DND-41 (cell line): ENCODE data around the gene IFIT5.
A peak's percentile ranks its signal among the peaks of the same experiment; 100 is the strongest.

ENCODE experiments used
- ATAC-seq: fragments of 200-7000 bp; cut with Tn5 transposase; 3 replicates; pipeline ENCODE4 v1.9.1; 2021; ENCODE audit warnings: low read depth; ENCODE audit not compliant: insufficient read depth
- DNase-seq: peaks from one replicate; pipeline ENCODE4 v3.0.0-alpha.2; 2020
- H2AFZ ChIP-seq: 2 replicates; pipeline ENCODE4 v1.6.0; 2012; ENCODE audit warnings: low read depth, low read length
- H3K27ac ChIP-seq: 2 replicates; pipeline ENCODE4 v1.5.1; 2012; ENCODE audit warnings: low read length, inconsistent platforms
- H3K27me3 ChIP-seq: fragments of 200-600 bp; sonication (generic); 2 replicates; pipeline ENCODE4 v1.6.0; 2012; ENCODE audit warnings: low read length, mild to moderate bottlenecking, inconsistent platforms; ENCODE audit not compliant: insufficient read depth, poor library complexity
- H3K36me3 ChIP-seq: 2 replicates; pipeline ENCODE4 v1.5.1; 2012; ENCODE audit warnings: low read length, inconsistent platforms; ENCODE audit not compliant: insufficient read depth
- H3K4me1 ChIP-seq: 2 replicates; pipeline ENCODE4 v1.5.1; 2012; ENCODE audit warnings: mild to moderate bottlenecking, low read length; ENCODE audit not compliant: insufficient read depth
- H3K4me2 ChIP-seq: 2 replicates; pipeline ENCODE4 v1.6.0; 2012; ENCODE audit warnings: mild to moderate bottlenecking, moderate library complexity, low read length, inconsistent platforms; ENCODE audit not compliant: insufficient read depth
- H3K4me3 ChIP-seq, 2 experiments: fragments of 200-600 bp in 1 of 2; shearing (Covaris generic) in 1 of 2; 2 replicates each; pipeline ENCODE4 v1.5.1; 2012 to 2016; ENCODE audit warnings: inconsistent platforms in 2 of 2, low read length in 2 of 2, mild to moderate bottlenecking in 2 of 2, low read depth in 1 of 2, moderate library complexity in 1 of 2
- H3K79me2 ChIP-seq: 2 replicates; pipeline ENCODE4 v1.6.0; 2012; ENCODE audit warnings: low read length, inconsistent platforms; ENCODE audit not compliant: insufficient read depth
- H3K9ac ChIP-seq: 2 replicates; pipeline ENCODE4 v1.6.0; 2012; ENCODE audit warnings: low read depth, mild to moderate bottlenecking, inconsistent platforms, low read length, moderate library complexity
- H3K9me3 ChIP-seq: 2 replicates; pipeline ENCODE4 v1.5.1; 2012; ENCODE audit warnings: low read length, moderate library complexity, mild to moderate bottlenecking, inconsistent platforms; ENCODE audit not compliant: insufficient read depth, severe bottlenecking
- H4K20me1 ChIP-seq: 2 replicates; pipeline ENCODE4 v1.6.0; 2012; ENCODE audit warnings: low read length; ENCODE audit not compliant: insufficient read depth
- CTCF ChIP-seq: IDR thresholded peaks from 2 replicates; pipeline ENCODE4 v1.5.1; 2012; ENCODE audit warnings: borderline replicate concordance, low read length, moderate library complexity, mild to moderate bottlenecking; ENCODE audit not compliant: poor library complexity, severe bottlenecking; ENCODE audit errors: extremely low read depth
- EZH2 ChIP-seq: IDR thresholded peaks from 3 replicates; pipeline ENCODE4 v1.6.1; 2012; ENCODE audit warnings: borderline replicate concordance, low read depth, mild to moderate bottlenecking, moderate library complexity, low read length, inconsistent platforms; ENCODE audit not compliant: severe bottlenecking

Gene IFIT5

DNA sequence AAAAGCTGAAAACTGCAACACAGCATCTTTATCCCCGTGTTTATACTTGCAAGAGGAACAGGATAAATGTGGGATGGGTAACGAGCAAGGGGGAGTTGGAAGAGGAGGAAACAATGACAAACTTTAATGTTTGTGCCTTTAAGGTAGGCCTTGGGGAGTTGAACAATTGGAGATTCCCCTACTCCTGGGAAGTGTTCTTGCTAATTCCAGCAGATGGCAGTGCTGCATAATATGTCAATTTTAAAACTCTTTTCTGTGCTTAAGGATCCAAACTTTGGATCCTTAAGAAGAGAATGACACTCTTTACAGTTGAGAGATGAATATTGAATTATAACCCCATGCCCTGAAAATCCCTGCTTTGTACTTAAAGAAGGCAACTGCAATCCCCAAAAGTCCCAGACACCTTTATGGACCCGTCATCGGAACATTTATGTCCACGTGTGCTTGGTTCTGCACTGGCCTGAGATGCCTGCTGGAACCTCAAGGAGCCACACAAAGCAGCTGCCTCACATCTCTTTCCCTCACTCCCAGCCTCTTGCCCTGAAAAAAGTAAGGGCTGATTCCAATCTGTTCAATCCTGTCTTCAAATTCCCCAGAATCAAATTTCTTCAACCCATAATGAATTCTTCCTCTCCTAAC lies 12.0 kb downstream of the IFIT5 start:
- H3K27me3 ChIP-seq, result no peaks in the 10 kb centered on the region
- H3K36me3 ChIP-seq, result 0 out of 2 replicates have a peak, but pooled peaks cover 5% of the 10 kb centered on the region
- H3K9me3 ChIP-seq, result no peaks in the 10 kb centered on the region
- no peak overlapping the region for H3K27ac ChIP-seq
- H3K9ac ChIP-seq, result no peak overlapping the region
- peak; percentile 88; the same call in 2 of the 3 replicates for ATAC-seq
- H3K4me1 ChIP-seq, result no peaks in the 10 kb centered on the region
- no peak overlapping the region for H2AFZ ChIP-seq
- DNase-seq, result peak; percentile 20
- TF ChIP-seq CTCF (peak; percentile 89), EZH2 (no peak)
- H3K79me2 ChIP-seq, result no peaks in the 10 kb centered on the region
- H4K20me1 ChIP-seq, result no peaks in the 10 kb centered on the region
- H3K4me3 ChIP-seq, result no peak overlapping the region
- H3K4me2 ChIP-seq, result no peak overlapping the region

- no peaks in the 10 kb centered on the region for H3K9me3 ChIP-seq
- H3K27ac ChIP-seq, result no peak overlapping the region
- H3K4me3 ChIP-seq, result no peak overlapping the region
- H3K4me1 ChIP-seq, result no peaks in the 10 kb centered on the region
- H3K36me3 ChIP-seq, result no peaks in the 10 kb centered on the region
- ATAC-seq (no peak), DNase-seq (no peak)
- no peak overlapping the region for H3K4me2 ChIP-seq
- no peak for TF ChIP-seq CTCF
- no peak for TF ChIP-seq EZH2
- H4K20me1 ChIP-seq, result no peaks in the 10 kb centered on the region
- no peaks in the 10 kb centered on the region for H3K79me2 ChIP-seq
- H3K9ac ChIP-seq, result no peak overlapping the region
- H2AFZ ChIP-seq, result no peak overlapping the region
- peaks cover 5% of the 10 kb centered on the region for H3K27me3 ChIP-seq
Observed at GRCh38 chr10:89427629-89428028, 13.3 kb downstream of the IFIT5 start.

DNA sequence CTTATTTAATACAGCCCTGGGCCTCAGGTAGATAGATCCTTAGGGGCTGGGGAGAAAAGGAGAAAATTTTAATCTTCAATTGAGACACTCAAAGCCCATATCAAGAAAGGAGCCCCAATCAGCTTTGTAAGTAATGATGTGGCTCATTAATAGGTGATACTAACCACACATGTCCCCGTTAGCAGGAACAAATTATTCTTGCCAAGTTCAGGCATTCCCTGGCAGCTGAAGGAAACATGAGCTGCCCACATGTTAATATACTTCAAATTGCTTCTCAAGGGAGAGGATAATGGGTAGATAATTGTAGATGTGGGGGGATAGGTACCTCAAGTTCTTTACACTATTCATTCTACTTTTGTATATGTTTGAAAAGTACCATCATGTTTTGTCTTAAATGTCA lies 14.5 kb downstream of the IFIT5 start:
- Histone ChIP-seq H3K79me2 (no peaks in the 10 kb centered on the region), H3K36me3 (no peaks in the 10 kb centered on the region), H3K9me3 (no peaks in the 10 kb centered on the region), H3K4me3 (no peak overlapping the region), H3K27ac (no peak overlapping the region), H3K27me3 (peaks cover 14% of the 10 kb centered on the region), H3K4me2 (no peak overlapping the region), H2AFZ (no peak overlapping the region), H3K4me1 (no peaks in the 10 kb centered on the region), H4K20me1 (no peaks in the 10 kb centered on the region), H3K9ac (no peak overlapping the region)
- ATAC-seq, result no peak
- no peak for DNase-seq
- TF ChIP-seq EZH2, result no peak
- no peak for TF ChIP-seq CTCF
